ENCODE data around the gene CKS2.

DNA sequence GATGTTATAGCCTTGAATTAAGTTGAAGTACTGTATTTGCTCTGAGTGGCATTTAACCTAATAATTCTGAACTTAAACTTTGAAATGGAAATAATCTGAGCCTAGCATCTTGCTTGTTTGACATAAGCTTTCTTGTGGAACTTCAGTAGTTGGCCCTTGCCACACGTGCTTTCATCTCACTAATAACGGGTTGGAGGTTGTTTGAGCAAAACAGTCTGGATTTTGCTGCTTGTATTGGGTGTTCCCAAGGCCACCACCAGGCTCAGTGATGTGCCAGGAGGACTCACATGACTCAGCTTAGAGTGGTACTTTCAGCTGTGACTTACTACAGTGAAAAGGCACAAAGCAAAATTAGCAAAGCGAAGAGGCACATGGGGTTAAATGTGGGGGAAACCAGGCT lies 43.0 kb downstream of the CKS2 start:
- TF ChIP-seq, protein P1, sequence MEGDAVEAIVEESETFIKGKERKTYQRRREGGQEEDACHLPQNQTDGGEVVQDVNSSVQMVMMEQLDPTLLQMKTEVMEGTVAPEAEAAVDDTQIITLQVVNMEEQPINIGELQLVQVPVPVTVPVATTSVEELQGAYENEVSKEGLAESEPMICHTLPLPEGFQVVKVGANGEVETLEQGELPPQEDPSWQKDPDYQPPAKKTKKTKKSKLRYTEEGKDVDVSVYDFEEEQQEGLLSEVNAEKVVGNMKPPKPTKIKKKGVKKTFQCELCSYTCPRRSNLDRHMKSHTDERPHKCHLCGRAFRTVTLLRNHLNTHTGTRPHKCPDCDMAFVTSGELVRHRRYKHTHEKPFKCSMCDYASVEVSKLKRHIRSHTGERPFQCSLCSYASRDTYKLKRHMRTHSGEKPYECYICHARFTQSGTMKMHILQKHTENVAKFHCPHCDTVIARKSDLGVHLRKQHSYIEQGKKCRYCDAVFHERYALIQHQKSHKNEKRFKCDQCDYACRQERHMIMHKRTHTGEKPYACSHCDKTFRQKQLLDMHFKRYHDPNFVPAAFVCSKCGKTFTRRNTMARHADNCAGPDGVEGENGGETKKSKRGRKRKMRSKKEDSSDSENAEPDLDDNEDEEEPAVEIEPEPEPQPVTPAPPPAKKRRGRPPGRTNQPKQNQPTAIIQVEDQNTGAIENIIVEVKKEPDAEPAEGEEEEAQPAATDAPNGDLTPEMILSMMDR (IDR thresholded peaks at IDR 0.05): no peak
- TF ChIP-seq, protein P2, sequence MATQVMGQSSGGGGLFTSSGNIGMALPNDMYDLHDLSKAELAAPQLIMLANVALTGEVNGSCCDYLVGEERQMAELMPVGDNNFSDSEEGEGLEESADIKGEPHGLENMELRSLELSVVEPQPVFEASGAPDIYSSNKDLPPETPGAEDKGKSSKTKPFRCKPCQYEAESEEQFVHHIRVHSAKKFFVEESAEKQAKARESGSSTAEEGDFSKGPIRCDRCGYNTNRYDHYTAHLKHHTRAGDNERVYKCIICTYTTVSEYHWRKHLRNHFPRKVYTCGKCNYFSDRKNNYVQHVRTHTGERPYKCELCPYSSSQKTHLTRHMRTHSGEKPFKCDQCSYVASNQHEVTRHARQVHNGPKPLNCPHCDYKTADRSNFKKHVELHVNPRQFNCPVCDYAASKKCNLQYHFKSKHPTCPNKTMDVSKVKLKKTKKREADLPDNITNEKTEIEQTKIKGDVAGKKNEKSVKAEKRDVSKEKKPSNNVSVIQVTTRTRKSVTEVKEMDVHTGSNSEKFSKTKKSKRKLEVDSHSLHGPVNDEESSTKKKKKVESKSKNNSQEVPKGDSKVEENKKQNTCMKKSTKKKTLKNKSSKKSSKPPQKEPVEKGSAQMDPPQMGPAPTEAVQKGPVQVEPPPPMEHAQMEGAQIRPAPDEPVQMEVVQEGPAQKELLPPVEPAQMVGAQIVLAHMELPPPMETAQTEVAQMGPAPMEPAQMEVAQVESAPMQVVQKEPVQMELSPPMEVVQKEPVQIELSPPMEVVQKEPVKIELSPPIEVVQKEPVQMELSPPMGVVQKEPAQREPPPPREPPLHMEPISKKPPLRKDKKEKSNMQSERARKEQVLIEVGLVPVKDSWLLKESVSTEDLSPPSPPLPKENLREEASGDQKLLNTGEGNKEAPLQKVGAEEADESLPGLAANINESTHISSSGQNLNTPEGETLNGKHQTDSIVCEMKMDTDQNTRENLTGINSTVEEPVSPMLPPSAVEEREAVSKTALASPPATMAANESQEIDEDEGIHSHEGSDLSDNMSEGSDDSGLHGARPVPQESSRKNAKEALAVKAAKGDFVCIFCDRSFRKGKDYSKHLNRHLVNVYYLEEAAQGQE (IDR thresholded peaks at IDR 0.05; ENCODE audit: insufficient read depth in 1 of 2, low read depth in 2 of 2, low read length in 1 of 2): no peak
- TF ChIP-seq POLR2AphosphoS5 (IDR thresholded peaks at IDR 0.05; ENCODE audit: low read depth, low read length) (no peak), TCF7L2 (IDR thresholded peaks at IDR 0.05; ENCODE audit: low read depth, low read length) (no peak), SIN3A (IDR thresholded peaks at IDR 0.05; ENCODE audit: borderline replicate concordance, insufficient read depth, low read depth, low read length) (no peak)
